NCI-H187 (cell line): Measurements from ENCODE around the gene PLCH2.
"Not testable (repeated sequence)": the region's sequence is repeated elsewhere in the genome, so short reads cannot be mapped to it uniquely, and the experiment has no call there.

Experiments
- DNase-seq, 2 experiments: peaks; one replicate each; lab custom pipeline; 2025; lab: John Stamatoyannopoulos, UW

The PLCH2 gene

DNA sequence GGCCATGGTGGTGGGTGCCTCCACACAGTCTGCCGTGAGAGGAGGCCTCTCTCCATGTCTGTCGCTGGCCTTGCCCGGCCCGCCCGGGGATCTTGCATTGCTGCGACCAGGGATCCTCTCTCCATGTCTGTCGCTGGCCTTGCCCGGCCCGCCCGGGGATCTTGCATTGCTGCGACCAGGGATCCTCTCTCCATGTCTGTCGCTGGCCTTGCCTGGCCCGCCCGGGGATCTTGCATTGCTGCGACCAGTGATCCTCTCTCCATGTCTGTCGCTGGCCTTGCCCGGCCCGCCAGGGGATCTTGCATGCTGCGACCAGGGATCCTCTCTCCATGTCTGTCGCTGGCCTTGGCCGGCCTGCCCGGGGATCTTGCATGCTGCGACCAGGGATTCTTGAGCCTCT, 35.7 kb upstream of the PLCH2 start:
- DNase-seq: not testable (repeated sequence)

DNA sequence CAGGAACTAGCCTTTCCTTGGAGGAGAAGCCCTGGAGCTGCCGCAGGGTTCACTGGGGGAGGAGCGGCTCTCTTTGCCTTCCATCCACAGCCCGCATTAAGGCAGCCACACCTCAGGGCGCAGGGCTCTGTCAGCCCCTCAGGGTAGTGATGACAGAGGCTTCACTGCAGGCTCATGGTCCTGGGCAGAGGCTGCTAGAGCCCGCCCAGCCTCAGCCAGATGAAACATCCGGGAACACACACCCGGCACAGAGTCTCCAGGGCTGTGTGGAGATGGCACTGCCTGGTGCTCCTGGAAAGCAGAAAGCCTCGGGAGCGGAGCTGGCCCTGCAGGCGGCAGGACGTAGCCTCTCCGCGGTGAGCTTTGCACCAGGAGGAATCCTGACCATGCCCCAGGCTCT, 34.3 kb upstream of the PLCH2 start:
- no peak for DNase-seq

DNA sequence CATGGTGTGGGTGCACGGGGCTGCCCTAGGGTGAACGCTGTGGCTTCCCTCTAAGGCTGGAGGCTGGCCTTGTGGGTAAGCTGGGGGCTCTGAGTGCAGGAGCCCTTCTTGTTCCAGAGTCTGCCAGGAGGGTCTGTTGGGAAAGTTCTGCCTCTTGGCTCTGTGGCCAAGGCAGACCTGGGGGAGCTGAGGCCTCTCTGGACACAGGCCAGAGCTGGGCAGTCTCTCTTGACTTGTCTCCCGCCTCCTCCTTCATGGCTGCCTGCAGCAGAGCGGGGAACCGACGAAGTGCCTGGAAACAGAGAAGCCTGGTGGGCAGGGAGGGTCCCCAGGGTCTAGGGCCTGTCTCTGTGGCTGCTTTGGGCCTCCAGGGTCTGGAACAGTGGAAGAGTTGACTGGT, 33.4 kb upstream of the PLCH2 start:
- no peak for DNase-seq

DNA sequence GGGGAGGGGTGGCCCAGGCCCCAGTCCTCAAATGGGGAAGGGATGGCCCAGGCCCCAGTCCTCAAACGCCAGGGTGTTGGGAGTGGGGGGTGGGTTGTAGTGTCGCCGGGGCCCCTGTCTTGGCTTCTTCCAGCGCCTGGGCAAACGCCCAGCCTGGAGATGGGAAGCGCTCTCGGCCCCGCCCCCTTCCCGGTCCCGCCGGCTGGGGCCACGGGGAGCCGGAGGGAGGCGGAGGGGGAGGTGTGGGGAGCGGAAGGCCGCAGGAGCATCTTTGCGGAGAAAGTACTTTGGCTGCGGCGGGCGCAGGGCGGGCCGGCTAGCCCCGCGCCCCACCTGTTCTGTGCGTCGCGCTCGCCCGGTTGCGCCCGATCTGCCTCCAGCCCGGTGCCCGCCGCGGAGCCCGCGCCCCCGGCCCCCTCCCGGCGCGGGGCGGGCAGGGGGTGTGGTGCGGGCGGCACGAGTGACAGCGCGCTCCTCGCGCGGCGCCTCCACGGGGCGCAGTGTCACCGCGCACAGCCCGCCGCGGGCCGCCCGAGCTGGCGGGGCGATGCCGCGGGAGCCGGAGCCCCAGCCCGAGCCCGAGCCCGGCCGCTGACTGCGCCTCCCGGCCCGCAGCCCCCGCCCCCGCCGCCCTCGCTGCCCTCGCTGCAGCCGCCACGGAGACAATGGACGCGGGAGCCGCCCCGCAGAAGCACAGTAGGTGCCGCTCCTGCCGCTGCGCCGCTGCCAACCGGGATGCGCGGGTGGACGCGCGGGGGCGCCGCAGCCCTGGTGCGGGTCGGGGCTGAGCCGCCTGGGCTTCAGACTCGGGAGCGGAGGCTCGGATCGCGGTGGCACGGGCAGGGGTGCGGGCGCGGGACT, 32.6 kb upstream of the PLCH2 start:
- no peak for DNase-seq

DNA sequence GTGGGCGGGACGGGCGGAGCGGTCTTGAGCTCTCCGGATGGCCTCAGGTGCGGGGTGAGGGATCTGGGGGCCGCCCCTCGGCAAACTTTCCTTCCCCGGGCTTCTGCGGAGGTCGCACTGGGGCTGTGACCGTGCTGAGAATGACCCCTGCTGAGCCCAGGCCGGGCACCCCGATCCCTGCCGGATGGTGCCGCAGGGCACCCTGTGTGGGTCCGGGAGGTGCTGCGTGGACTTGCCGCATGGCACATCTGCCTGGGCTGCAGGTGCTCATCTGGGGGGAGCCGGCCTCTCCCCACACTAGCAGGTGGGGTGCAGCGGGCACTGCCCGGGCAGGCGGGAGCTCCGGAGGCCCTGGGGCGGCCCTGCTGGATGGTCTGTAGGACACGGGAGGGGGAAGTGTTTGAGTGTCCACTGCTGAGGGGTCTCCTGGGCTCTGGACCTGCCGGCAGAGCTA, 31.9 kb upstream of the PLCH2 start:
- DNase-seq: no peak

DNA sequence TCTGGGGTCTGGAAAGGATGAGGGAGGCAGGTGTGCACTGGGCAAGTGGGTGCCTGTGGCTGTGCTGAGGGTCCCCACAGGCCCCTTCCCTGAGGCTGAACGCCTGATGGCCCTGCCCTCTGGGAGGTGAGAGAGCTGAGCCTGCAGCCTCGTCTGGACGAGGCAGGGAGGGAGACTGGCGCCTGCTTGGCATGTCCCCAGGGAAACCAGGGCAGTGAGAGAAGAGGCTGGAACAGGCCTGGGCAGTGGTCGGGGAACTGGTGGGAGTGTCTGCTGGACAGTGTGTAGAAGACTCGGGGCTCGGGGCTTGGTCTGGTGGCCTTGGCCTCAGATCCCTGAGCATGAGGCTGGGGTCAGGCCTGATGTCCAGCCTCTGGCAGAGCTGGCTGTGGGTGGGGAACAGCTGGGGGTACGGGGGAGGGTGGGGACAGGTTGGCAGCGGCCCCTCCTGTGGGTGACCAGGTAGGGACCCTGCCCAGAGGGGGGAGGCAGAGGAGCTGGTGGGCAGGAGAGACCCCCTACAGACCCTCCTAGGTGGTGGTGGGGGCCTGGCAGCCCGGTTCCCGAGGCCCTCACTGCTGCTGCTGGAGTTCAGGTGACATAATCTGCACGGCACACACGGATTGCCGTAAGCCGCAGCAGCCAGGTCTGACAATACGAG, 30.8 kb upstream of the PLCH2 start:
- DNase-seq: no peak

DNA sequence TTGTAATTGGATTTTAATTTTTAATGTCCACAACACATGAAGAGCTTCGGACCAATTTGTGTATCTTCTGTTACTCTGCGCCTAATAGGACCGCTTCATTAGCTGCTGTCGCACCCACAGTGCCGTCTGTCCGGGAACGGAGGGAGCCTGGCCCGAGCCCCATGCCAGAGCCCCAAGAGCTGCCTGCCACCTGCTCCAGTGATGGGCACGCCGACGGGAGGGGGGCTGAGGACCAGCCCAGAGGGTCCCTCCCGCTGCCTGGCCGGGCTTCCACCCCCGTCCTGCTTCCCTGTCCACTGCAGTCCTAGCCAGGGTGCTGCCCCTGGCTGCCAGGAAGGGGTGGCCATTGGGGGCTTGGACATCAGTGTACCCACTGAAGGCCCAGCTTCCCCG, 30.3 kb upstream of the PLCH2 start:
- DNase-seq: no peak

DNA sequence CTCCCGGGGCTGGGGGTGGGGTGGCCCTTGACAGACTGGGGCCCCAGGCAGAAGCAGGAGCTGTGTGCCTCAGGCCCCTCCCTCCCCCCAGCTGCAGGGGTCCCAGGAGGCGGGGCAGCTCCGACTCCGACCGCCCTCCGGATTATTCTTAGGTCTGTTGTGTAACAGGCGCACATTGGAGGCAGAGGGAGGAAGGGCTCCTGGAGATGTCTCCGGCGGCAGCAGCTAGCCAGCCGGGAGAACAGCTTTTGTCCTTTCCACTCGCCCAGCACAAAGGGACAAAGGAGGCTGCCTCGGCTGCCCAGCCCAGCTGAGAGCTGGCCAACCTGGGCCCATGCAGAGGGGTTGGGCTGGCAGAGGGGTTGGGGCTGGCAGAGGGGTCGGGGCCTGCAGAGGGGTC, 29.7 kb upstream of the PLCH2 start:
- no peak for DNase-seq

DNA sequence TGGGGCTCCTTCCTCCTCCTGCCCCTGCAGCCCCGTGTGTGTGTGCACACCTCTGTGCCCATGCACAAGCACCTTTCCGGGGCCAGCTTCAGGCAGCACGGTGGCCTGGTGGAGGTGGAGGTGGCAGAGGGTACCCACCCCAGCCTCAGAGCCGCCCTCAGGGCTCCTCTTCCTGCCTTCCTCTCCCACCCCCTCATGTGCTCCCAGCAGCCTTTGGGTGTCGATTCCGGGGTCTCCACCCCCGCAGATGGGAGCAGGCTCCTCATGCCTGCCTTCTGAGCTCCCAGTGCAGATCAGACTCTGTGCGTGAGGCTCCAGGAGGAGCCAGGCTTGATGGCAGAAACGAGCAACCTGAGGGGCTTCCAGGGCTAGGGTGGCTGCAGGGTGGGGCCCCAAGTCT, 29.2 kb upstream of the PLCH2 start:
- DNase-seq: no peak

DNA sequence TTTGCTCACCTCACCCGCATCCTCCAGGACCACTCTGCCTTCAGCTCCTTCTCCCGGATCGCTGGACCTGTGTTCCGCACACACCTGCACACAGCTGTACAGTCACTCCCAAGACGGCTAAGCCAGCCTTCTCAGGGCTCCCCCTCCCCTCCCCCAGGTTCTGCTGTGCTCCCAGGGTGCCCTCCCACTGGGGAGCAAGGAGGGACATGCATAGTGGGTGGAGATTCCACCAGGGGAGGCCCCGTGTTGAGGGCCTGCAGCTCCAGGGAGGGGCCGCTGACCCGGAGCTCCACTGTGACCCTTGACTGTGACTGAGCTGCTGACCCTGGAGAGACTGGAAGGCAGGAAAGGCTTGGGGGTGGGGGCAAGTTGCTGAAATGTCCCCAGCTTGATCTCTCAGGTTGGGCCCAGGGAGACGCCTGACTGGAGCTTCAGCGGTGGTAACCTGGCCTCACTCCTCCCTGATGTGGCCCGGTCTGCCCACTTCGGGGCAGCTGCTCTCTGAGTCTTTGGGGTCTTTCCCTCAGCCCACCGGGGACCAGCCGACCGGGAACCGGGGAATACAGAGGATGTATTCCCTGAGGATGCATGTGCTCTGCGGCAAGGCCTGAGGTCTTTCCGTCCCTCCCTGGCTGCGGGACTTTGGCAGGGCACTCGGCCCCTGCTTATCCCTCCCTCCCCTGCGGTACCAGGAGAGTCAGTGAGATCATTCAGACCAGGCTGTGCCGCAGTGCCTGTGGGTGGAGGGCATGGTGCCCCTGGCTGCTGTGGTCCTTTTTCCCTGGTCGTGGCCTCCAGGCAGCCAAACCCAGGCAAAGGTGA, 28.6 kb upstream of the PLCH2 start:
- no peak for DNase-seq

DNA sequence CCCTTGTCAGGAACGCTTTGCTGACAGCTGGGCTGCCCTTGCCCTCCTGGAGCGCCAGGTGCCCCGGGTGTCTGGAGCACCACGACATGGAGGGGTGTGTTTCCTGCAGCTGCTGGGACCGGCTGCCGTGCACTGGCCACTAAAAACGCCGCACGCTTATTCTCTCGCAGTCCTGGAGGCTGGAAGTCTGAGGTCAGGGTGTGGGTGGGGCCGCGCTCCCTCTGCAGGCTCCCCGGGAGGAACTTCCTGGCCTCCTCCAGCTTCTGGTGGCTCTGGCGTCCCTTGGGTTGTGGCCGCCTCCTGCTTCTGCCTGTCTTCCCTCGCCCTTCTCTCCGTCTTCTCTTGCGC, 28.0 kb upstream of the PLCH2 start:
- DNase-seq: no peak

DNA sequence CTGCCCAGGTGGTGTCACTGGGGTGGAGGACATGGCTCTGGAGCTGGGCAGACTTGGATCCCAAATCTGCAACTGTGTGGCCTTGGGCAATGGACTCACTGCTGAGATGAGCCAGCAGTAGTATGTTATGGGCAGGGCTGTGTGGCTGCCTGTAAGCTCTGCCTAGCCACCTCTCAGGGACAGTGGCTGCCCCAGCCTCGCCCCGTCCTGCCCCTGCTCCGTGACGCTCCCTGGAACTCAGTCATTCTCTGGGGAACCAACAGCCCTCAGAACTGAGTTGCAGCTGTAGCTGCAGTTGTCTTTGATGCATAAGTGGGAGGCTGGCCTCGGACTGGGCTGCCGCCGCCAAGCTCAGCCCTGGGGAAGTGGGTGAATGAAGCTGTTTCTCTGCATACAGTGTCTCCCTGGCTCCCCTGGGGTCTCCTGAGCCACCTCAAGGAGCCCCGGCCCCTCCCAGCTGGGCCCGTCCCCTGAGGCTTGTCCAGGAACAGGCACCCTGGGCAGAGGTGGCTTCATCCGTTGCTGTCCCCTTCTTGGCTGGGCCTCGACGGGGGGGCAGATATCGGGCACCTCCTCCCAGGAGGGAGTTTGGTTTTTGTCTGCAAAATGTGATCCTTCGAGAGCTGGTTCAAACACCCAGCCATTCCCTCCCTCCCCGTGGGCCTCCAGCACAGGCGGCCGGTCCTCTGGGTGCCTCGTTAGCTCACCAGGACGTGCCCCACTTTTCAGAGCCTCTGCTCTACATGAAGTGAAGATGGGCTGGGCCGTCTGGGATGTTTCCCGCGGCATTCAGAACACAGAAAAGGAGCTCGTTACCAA, 26.2 kb upstream of the PLCH2 start:
- no peak for DNase-seq

DNA sequence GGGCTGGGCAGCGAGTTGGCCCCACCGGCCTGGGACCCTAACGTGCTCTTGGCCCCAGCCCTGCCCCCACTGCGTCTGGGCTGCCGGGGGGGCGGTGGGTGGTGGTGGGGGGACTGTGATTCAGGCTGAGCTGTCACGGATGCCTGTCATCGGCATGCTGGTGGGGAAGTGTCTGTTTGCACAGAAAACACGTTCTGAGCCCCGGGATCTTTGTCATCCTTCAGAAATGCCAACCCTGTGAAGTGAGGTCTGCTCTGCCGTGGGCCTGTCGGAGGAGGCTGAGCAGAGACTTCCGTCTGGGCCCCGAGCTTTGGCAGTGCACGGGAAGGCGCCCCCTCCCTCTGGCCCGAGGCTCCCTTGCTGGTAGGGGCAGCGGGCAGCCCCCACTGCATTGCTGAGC, 24.3 kb upstream of the PLCH2 start:
- DNase-seq: no peak

DNA sequence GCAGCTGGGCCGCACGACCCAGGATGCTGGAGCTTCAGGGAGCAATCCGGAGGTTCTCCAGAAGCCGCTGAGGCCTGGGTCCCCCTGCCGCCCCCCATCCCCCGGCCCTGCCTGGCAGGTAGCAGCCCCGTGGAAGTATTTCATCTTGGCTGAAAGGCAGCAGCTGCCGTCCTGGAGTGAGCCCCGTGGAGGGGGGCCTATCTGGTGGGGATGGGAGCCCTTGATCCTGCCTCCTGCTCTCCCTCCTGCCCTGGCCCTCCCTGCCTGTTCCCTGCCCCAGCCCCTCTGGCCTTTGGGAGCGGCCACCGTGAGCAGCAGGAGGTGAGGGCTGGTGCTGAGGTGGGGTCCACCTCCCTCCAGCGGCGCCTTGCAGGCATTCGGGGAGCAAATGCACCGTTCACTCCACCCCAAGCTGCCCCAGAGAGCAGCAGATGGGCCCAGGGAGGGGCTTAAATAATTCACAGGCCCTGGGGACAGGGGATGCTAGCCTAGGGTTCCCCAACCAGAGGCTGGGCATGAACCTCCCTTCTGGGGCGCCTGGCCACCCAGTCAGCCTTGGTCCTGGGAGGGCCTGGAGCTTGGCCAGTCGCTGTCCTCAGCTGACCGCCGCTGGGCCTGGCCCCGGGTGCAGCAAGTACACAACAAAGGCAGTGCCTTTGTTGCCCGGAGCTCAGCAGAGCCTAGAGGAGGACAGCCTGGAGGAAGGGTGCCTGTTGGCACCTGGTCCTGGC, 23.7 kb upstream of the PLCH2 start:
- DNase-seq: no peak

DNA sequence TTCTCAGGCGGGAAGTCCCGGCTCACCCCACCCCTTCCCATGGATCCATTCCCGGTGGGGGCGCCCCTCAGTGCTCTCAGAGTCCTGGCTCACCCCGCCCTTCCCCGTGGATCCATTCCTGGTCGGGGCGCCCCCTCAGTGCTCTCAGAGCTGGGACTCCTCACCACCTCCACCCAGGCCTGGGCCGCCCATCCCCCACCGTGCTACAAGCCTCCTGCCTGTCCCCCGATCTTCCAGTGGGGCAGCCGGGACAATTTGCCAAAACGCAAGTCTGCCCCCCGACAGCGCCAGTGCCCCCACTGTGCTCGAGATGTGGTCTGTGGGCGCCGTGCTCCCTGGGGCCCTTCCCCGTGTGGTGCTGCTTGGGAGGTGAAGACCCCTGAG, 23.2 kb upstream of the PLCH2 start:
- no peak for DNase-seq

DNA sequence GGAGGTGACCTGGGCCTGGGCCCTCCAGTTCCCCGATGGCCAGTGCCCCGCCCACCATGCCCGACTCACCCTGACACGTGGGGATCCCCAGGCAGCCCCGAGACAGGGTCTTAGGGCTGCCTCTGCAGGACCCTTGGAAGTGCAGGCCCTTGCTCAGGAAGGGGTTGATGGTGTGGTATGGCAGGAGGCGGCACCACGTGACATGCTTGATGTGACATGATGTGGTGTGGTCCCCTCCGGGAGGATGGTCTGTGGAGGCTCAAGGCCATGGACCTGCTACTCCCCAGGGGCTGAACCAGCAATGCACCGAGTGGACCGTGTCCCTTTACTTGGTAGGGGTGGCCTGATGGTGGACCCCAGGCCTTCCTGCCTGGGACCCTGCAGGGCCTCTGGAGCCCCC, 21.9 kb upstream of the PLCH2 start:
- no peak for DNase-seq

DNA sequence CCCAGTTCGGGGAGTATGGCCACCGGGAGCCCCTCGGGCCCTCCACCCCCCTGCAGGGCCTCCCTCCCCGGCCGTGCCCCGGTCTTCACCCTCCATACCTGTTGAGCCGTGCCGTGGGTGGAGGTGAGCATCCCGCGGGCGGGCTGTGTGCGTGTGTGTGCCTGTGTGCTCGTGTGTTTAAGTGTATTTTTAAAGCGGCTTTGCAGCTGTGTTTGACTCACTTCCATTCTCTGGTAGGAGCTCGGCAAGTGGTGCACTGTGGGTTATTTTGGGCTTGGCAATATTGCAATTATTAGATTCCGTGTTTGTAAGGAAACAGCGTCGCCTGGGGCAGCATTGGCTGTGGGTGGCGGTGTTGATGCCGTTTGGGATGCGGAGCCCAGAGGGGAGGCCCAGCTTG, 20.3 kb upstream of the PLCH2 start:
- DNase-seq: no peak

DNA sequence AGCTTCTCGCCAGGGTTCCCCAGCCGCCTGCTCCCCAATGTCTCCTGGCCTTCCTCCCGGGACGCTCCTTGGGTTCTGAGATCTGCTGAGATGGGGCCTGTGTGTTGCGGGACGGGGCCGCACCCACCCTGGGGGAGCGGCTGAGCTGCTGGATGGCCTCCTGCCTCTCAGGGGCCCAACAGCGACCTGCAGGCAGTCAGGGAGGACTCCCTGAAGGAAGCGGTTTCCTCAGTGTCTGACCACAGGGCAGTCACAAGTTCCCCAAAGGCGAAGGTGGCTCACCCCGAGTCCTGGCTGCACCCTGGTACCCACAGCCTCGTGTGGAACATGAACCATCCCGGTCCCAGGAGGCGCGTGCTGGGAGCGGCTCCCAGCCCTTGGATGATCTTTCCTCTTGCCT, 18.6 kb upstream of the PLCH2 start:
- no peak for DNase-seq

DNA sequence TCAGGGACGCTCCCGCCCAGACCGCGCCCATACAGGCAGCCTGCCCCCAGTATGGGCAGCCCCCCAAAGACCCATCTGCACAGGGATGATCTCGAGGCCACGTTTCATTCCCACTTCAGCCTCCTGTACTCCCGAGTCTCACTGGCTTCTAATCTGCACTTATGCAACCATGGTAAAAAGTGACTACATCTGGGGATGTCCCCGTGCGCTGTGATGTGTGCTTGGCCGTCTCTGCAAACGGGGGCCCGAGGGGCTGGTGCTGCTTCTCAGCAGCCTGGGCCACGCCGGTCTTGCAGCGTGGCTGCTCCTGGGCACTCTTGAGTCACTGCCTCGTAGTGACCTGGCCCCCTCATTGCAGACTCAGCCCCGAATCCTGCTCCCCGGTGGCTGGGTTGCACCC, 17.4 kb upstream of the PLCH2 start:
- DNase-seq: no peak

DNA sequence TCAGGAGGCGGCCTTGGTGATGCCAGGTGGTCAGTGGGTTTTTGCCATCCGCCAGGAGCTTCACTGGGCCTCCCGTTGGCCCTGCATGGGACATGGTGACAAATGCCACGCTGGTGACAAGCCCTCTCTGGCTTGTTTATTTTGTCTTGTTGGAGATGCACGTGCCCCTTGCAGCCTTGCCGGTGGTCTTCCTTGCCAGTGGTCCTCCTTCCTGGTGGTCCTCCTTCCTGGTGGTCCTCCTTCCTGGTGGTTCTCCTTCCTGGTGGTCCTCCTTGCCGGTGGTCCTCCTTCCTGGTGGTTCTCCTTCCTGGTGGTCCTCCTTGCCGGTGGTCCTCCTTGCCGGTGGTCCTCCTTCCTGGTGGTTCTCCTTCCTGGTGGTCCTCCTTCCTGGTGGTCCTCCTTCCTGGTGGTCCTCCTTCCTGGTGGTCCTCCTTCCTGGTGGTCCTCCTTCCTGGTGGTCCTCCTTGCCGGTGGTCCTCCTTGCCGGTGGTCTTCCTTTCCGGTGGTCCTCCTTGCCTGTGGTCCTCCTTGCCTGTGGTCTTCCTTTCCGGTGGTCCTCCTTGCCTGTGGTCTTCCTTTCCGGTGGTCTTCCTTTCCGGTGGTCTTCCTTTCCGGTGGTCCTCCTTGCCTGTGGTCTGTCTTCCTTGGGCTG, 16.9 kb upstream of the PLCH2 start:
- not testable (repeated sequence) for DNase-seq

DNA sequence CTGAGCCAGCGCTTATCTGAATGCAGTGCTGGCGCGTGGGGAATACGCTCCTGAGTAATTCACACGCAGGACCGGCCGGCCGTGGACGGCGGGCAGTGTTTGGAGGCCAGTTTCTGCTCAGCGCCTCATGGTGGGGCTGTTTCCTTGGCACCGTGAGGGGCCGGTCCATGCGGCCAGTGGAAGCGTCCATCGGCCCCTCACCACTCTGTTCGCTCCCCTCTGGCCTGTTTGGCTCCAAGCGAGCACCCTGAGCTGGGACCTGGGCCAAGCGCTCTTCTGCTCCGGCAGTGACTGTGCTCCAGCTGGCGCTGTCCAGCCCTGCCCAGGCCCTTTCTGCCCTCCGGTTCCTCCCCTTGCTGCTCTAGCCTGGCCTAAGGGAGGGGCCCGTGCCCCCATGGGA, 16.3 kb upstream of the PLCH2 start:
- no peak for DNase-seq
